Sigmoid colon (tissue), 7 donors: Measurements from ENCODE around the gene TMC2. TPM values are rescaled to one million over a fixed set of nuclear protein-coding genes. Genes with fewer than 3 reads are reported as not detected.
A peak's percentile ranks its signal among the peaks of the same experiment; 100 is the strongest.
"Not testable (repeated sequence)": the region's sequence is repeated elsewhere in the genome, so short reads cannot be mapped to it uniquely, and the experiment has no call there.

Experiments used
- DNase-seq: peaks from one replicate; pipeline ENCODE4 v3.0.0-alpha.2; 2019
- H3K27ac ChIP-seq, 4 donors: fragments of 200-600 bp; sonication (generic); one replicate each; pipeline ENCODE4 v1.5.1; 2016 to 2019; ENCODE audit warnings: mild to moderate bottlenecking in 1 of 4
- H3K27me3 ChIP-seq, 3 donors: fragments of 200-600 bp; sonication (generic); one replicate each; pipeline ENCODE4 v1.5.1; 2019; ENCODE audit warnings: mild to moderate bottlenecking in 1 of 3
- H3K36me3 ChIP-seq, 4 donors: fragments of 200-600 bp; sonication (generic); one replicate each; pipeline ENCODE4 v1.5.1; 2016 to 2019
- H3K4me1 ChIP-seq, 4 donors: fragments of 200-600 bp; sonication (generic); one replicate each; pipeline ENCODE4 v1.5.1; 2017 to 2019
- H3K4me3 ChIP-seq, 4 donors: fragments of 200-600 bp; sonication (generic); one replicate each; pipeline ENCODE4 v1.5.1; 2017 to 2019; ENCODE audit warnings: mild to moderate bottlenecking in 2 of 4, moderate library complexity in 1 of 4
- H3K9me3 ChIP-seq, 4 donors: fragments of 200-600 bp in 3 of 4; sonication (generic) in 3 of 4; one replicate each; pipeline versions ENCODE4 v1.5.1 to v1.6.1; 2013 to 2019
- CTCF ChIP-seq, 4 experiments: fragments of 450-650 bp in 3 of 4; fragments of 200-600 bp in 1 of 4; IDR thresholded peaks; one replicate each; pipeline ENCODE4 v1.5.1; 2016 to 2019; ENCODE audit warnings: antibody characterized with exemption in 4 of 4, mild to moderate bottlenecking in 3 of 4, moderate library complexity in 2 of 4
- EP300 ChIP-seq, 4 donors: sonication (generic); formaldehyde crosslinking; IDR thresholded peaks; one replicate each; pipeline ENCODE4 v1.6.1; 2017; ENCODE audit warnings: antibody characterized with exemption in 4 of 4
- POLR2A ChIP-seq, 2 donors: fragments of 450-650 bp; IDR thresholded peaks; one replicate each; pipeline ENCODE4 v1.6.1; 2016; ENCODE audit warnings: antibody characterized with exemption in 2 of 2, mild to moderate bottlenecking in 2 of 2, moderate library complexity in 2 of 2
- POLR2AphosphoS5 ChIP-seq, 4 donors: sonication (generic); formaldehyde crosslinking; IDR thresholded peaks; one replicate each; pipeline ENCODE4 v1.6.1; 2017; ENCODE audit warnings: antibody characterized with exemption in 4 of 4
- WGBS, 2 donors: extraction: QIAGEN DNeasy Blood & Tissue Kit; methylation state at CpG; one replicate each; pipeline ENCODE4 v1.1.7; 2013; 5-methylcytosine and 5-hydroxymethylcytosine counted together
- intact Hi-C: fragments of 100-400 bp; cut with DNase I; formaldehyde crosslinking; loops from one replicate; pipeline ENCODE4 v1.15.1; 2023
- polyA plus RNA-seq, 3 donors: library from polyadenylated mRNA; stranded (reverse); fragments of 200-250 nt; gene quantifications; one replicate each; pipeline ENCODE4 v1.2.3, GENCODE V29; 2013
- total RNA-seq, 4 donors: library from RNA; depleted of rRNA; stranded (reverse); fragments of >200 nt; gene quantifications; one replicate each; pipeline ENCODE4 v1.1.0, GENCODE V29; 2016
- donor health status: healthy with polysubstance abuse.
- donor health status: Bipolar disorder and iron deficiency.
- donor health status: healthy.

Gene TMC2, protein sequence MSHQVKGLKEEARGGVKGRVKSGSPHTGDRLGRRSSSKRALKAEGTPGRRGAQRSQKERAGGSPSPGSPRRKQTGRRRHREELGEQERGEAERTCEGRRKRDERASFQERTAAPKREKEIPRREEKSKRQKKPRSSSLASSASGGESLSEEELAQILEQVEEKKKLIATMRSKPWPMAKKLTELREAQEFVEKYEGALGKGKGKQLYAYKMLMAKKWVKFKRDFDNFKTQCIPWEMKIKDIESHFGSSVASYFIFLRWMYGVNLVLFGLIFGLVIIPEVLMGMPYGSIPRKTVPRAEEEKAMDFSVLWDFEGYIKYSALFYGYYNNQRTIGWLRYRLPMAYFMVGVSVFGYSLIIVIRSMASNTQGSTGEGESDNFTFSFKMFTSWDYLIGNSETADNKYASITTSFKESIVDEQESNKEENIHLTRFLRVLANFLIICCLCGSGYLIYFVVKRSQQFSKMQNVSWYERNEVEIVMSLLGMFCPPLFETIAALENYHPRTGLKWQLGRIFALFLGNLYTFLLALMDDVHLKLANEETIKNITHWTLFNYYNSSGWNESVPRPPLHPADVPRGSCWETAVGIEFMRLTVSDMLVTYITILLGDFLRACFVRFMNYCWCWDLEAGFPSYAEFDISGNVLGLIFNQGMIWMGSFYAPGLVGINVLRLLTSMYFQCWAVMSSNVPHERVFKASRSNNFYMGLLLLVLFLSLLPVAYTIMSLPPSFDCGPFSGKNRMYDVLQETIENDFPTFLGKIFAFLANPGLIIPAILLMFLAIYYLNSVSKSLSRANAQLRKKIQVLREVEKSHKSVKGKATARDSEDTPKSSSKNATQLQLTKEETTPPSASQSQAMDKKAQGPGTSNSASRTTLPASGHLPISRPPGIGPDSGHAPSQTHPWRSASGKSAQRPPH
- total RNA-seq (under 1 TPM in 1 of 4 donors, not detected in 3; 0.28 TPM), polyA plus RNA-seq (under 1 TPM in 2 of 3 donors, not detected in 1; 0.19 to 0.60 TPM)

DNA sequence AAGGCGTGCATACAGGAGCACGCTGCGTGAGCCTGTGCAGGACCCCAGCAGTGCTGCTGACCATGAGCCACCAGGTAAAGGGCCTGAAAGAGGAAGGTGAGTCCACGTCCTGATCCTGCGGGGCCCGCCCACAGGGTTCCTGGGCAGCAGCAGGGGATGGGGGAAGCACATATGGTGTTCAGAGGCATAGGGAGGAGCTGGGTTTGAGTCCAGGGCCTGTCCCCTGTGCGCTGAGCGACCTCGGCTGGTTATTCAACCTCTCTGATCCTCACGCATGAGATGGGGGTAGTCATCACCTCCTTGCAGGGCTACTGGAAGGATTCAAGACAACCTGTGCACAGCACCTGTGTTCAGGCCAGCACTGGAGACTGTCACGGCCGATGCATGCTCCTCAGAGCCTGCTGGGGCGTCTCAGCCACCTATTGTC lies at the start of gene TMC2:
Gene TMC2 (plus strand): TSS at position 14 of the 427 bp plus-strand sequence. CDS start 49 bp downstream, at position 63.
- no peak for DNase-seq
- WGBS, 2 donors = 81 to 86% methylated on average over 13 of the region's 13 CpGs
- Histone ChIP-seq H3K9me3 (no peaks in the 10 kb centered on the region), H3K36me3 (no peaks in the 10 kb centered on the region), H3K4me3 (no peak within 1 kb of the TSS), H3K27me3 (peaks cover 0 to 29% (median 7%) of the 10 kb centered on the region in 3 donors), H3K4me1 (no peaks in the 10 kb centered on the region), H3K27ac (no peak within 1 kb of the TSS)
- TF ChIP-seq EP300 (IDR thresholded peaks at IDR 0.05) = no peak
- no peak for TF ChIP-seq CTCF (IDR thresholded peaks at IDR 0.05)
- no peak for TF ChIP-seq POLR2AphosphoS5 (IDR thresholded peaks at IDR 0.05)
- TF ChIP-seq POLR2A (IDR thresholded peaks at IDR 0.05) = no peak
- intact Hi-C loops = no loop called here

DNA sequence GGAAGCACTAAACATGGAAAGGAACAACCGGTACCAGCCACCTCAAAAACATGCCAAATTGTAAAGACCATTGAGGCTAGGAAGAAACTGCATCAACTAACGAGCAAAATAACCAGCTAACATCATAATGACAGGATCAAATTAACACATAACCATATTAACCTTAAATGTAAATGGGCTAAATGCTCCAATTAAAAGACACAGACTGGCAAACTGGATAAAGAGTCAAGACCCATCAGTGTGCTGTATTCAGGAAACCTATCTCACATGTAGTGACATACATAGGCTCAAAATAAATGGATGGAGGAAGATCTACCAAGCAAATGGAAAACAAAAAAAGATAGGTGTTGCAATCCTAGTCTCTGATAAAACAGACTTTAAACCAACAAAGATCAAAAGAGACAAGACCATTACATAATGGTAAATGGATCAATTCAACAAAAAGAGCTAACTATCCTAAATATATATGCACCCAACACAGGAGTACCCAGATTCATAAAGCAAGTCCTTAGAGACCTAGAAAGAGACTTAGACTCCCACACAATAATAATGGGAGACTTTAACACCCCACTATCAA lies 33.5 kb upstream of the TMC2 start:
- 94 to 97% methylated on average over 2 of the region's 2 CpGs for WGBS, 2 donors
- peaks cover 0 to 29% (median 7%) of the 10 kb centered on the region in 4 donors for H3K36me3 ChIP-seq
- H3K4me3 ChIP-seq, H3K27me3 ChIP-seq, H3K27ac ChIP-seq, intact Hi-C loops, H3K4me1 ChIP-seq, DNase-seq, H3K9me3 ChIP-seq: not testable (repeated sequence)

- Histone ChIP-seq H3K36me3 (peaks cover 0 to 12% (median under 1%) of the 10 kb centered on the region in 4 donors), H3K4me1 (peaks cover 0 to 20% (median 14%) of the 10 kb centered on the region in 4 donors)
- H3K27me3 ChIP-seq, DNase-seq, H3K4me3 ChIP-seq, H3K9me3 ChIP-seq, H3K27ac ChIP-seq: not testable (repeated sequence)
- WGBS, 2 donors = 82 to 87% methylated on average over 2 of the region's 2 CpGs
- intact Hi-C loops = loop anchor here (5.0 kb wide), 1 partner anchor 147 kb away; the partner anchor contains the start of gene NOP56
These were observed 31.6 kb upstream of the TMC2 start for GRCh38 chr20:2504803-2505202.

DNA sequence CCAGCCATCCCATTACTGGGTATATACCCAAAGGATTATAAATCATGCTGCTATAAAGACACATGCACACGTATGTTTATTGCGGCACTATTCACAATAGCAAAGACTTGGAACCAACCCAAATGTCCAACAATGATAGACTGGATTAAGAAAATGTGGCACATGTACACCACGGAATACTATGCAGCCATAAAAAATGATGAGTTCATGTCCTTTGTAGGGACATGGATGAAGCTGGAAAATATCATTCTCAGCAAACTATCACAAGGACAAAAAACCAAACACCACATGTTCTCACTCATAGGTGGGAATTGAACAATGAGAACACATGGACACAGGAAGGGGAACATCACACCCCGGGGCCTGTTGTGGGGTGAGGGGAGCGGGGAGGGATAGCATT lies 29.9 kb upstream of the TMC2 start:
- 88 to 90% methylated on average over 3 of the region's 5 CpGs for WGBS, 2 donors
- not testable (repeated sequence) for H3K27me3 ChIP-seq, H3K9me3 ChIP-seq, H3K4me3 ChIP-seq, H3K27ac ChIP-seq, DNase-seq, H3K36me3 ChIP-seq
- H3K4me1 ChIP-seq = peaks cover 0 to 21% (median 14%) of the 10 kb centered on the region in 4 donors
- intact Hi-C loops = loop anchor here (2.0 to 5.0 kb wide), 2 partner anchors 36 to 146 kb away; partner anchors contain the start of genes NOP56 and SNRPB

DNA sequence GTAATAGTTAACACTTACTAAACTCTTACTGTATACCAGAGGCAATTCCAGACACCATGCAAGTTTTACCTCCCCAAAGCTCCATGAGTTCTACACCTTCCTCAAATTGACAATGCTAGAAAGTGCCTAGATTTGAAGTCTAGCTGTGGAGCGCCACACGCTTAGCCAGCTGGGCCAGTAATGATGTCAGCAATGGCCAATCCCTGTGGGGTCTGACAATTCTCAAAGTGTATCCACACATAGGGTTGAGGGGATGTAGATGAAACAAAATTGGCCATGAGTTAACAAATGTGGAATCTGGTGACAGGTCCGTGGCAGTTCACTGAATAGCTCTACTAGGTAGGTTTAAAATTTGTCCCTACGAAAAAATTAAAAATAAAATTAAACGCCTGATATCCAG lies 28.9 kb upstream of the TMC2 start:
- no peak for DNase-seq
- H3K36me3 ChIP-seq = no peaks in the 10 kb centered on the region
- intact Hi-C loops = loop anchor here (2.0 to 5.0 kb wide), 2 partner anchors 37 to 145 kb away; partner anchors contain the start of genes NOP56 and SNRPB
- no peaks in the 10 kb centered on the region for H3K27me3 ChIP-seq
- H3K9me3 ChIP-seq = no peaks in the 10 kb centered on the region
- peak overlapping the region in 3 of 4 donors; percentile 73 to 96 (median 84) for H3K4me3 ChIP-seq
- 88 to 90% methylated on average over 5 of the region's 5 CpGs for WGBS, 2 donors
- H3K4me1 ChIP-seq = peaks cover 0 to 21% (median 14%) of the 10 kb centered on the region in 4 donors
- peak overlapping the region in 2 of 4 donors; percentile 85 to 88 for H3K27ac ChIP-seq
- TF ChIP-seq POLR2AphosphoS5 (IDR thresholded peaks at IDR 0.05) (no peak), CTCF (IDR thresholded peaks at IDR 0.05) (no peak), EP300 (IDR thresholded peaks at IDR 0.05) (no peak), POLR2A (IDR thresholded peaks at IDR 0.05) (no peak)
